HepG2 (cell line): Measurements from ENCODE around the gene SMARCA4. TPM values are rescaled to one million over a fixed set of nuclear protein-coding genes. Genes with fewer than 3 reads are reported as not detected.

Source experiments
- ATAC-seq: fragments of 200-7000 bp; cut with Tn5 transposase; 3 replicates; pipeline ENCODE4 v1.9.1; 2020; ENCODE audit warnings: mild to moderate bottlenecking, moderate library complexity
- BruUV-seq: library from RNA; stranded (reverse); fragments of 400-500 nt; replicated peaks from 2 replicates; lab custom pipeline; 2021; lab: Mats Ljungman, UMichigan
- CTCF ChIA-PET: fragments of 300-600 bp; formaldehyde crosslinking; extraction: SDS; loops from one replicate; lab custom pipeline; 2021; ENCODE audit warnings: low total read pairs, inconsistent platforms, low intra/inter-chr PET ratio; lab: Yijun Ruan, JAX
- POLR2A ChIA-PET: fragments of 350-600 bp; sonication (Branson Sonifier 250); formaldehyde crosslinking; loops from one replicate; lab custom pipeline; 2020; ENCODE audit warnings: antibody characterized with exemption, inconsistent platforms; lab: Yijun Ruan, JAX
- DNase-seq: peaks from one replicate; pipeline ENCODE4 v3.0.0-alpha.2; 2015; ENCODE audit warnings: low spot score
- FAIRE-seq: peaks from 3 replicates; lab custom pipeline; 2011; peaks lifted over from hg19 to GRCh38; lab: Jason Lieb, UNC
- H2AFZ ChIP-seq: one replicate; pipeline ENCODE4 v1.6.1; 2011; ENCODE audit warnings: low read length, inconsistent platforms
- H3K27ac ChIP-seq: fragments of 300-600 bp; 3 replicates; pipeline ENCODE4 v1.8.0; 2011; ENCODE audit warnings: mixed run types, mild to moderate bottlenecking, mixed read lengths, low read length, inconsistent platforms; ENCODE audit not compliant: insufficient read depth; ENCODE audit errors: extremely low read length
- H3K27me3 ChIP-seq, 2 experiments: fragments of 200-600 bp in 1 of 2; 2 replicates in 1 of 2; 3 replicates in 1 of 2; pipeline versions ENCODE4 v1.6.0 to v1.8.0; 2011; ENCODE audit warnings: low read length in 2 of 2, mild to moderate bottlenecking in 2 of 2, moderate library complexity in 2 of 2, inconsistent platforms in 1 of 2; ENCODE audit not compliant: insufficient read depth in 2 of 2, control insufficient read depth in 1 of 2
- H3K36me3 ChIP-seq, 2 experiments: fragments of 200-600 bp in 1 of 2; replicated peaks in 1 of 2; 2 replicates in 1 of 2; 3 replicates in 1 of 2; pipeline versions ENCODE4 v1.5.1 to v1.8.0; 2011; ENCODE audit warnings: low read length in 2 of 2, inconsistent platforms in 1 of 2; ENCODE audit not compliant: insufficient read depth in 2 of 2, control insufficient read depth in 1 of 2
- H3K4me1 ChIP-seq: 2 replicates; pipeline ENCODE4 v1.5.1; 2012; ENCODE audit warnings: low read length, inconsistent platforms; ENCODE audit not compliant: insufficient read depth
- H3K4me2 ChIP-seq: 2 replicates; pipeline ENCODE4 v1.6.0; 2011; ENCODE audit warnings: low read depth, low read length, inconsistent platforms
- H3K4me3 ChIP-seq, 3 experiments: fragments of 200-600 bp in 1 of 3; sonication (generic), shearing (Covaris generic) in 1 of 3; replicated peaks in 1 of 3; 2 replicates each; pipeline ENCODE4 v1.5.1; 2011 to 2016; ENCODE audit warnings: low read length in 3 of 3, inconsistent platforms in 2 of 3, low read depth in 2 of 3, mild to moderate bottlenecking in 2 of 3, control low read depth in 1 of 3, mixed read lengths in 1 of 3; ENCODE audit not compliant: insufficient read depth in 1 of 3
- H3K79me2 ChIP-seq: one replicate; pipeline ENCODE4 v1.6.1; 2011; ENCODE audit warnings: low read length, inconsistent platforms; ENCODE audit not compliant: insufficient read depth
- H3K9ac ChIP-seq: 2 replicates; pipeline ENCODE4 v1.6.0; 2011; ENCODE audit warnings: mild to moderate bottlenecking, low read depth, low read length, inconsistent platforms; ENCODE audit not compliant: insufficient read depth
- H3K9me3 ChIP-seq: 2 replicates; pipeline ENCODE4 v1.5.1; 2012; ENCODE audit warnings: mild to moderate bottlenecking, low read length
- H4K20me1 ChIP-seq: 2 replicates; pipeline ENCODE4 v1.6.0; 2011; ENCODE audit warnings: inconsistent platforms, mild to moderate bottlenecking, low read length, moderate library complexity; ENCODE audit not compliant: insufficient read depth
- AKAP8 ChIP-seq: sonication (generic); formaldehyde crosslinking; IDR thresholded peaks from 2 replicates; pipeline ENCODE4 v1.5.1; 2020; ENCODE audit warnings: mild to moderate bottlenecking, missing genetic modification reagents
- AKNA ChIP-seq: sonication (generic); formaldehyde crosslinking; IDR thresholded peaks from 2 replicates; pipeline ENCODE4 v1.4.0; 2020; ENCODE audit warnings: missing genetic modification reagents, borderline replicate concordance
- HES4 ChIP-seq: sonication (generic); formaldehyde crosslinking; IDR thresholded peaks from 2 replicates; pipeline ENCODE4 v1.9.0; 2021; ENCODE audit warnings: mild to moderate bottlenecking, missing genetic modification reagents, borderline replicate concordance
- ZNF253 ChIP-seq: sonication (generic); formaldehyde crosslinking; IDR thresholded peaks from 2 replicates; pipeline ENCODE4 v1.8.0; 2022; ENCODE audit warnings: mild to moderate bottlenecking, missing genetic modification reagents, borderline replicate concordance
- ZNF331 ChIP-seq: sonication (generic); formaldehyde crosslinking; IDR thresholded peaks from 2 replicates; pipeline ENCODE4 v1.4.0; 2020; ENCODE audit warnings: missing genetic modification reagents
- WGBS: methylation state at CpG from one replicate; pipeline ENCODE4 v1.1.6; 2017; ENCODE audit warnings: low lambda C conversion rate; 5-methylcytosine and 5-hydroxymethylcytosine counted together
- in situ Hi-C: cut with HindIII; loops from 2 replicates; pipeline ENCODE4 v1.10.0; 2017; ENCODE audit warnings: low pct_unique_long_range_greater_than_20kb; ENCODE audit not compliant: extremely low pct_ligation_motif_present
- intact Hi-C: fragments of 100-400 bp; cut with micrococcal nuclease; formaldehyde crosslinking; loops from one replicate; pipeline ENCODE4 v1.10.0; 2022; ENCODE audit not compliant: unreplicated experiment
- polyA plus RNA-seq, 8 experiments: library from polyadenylated mRNA; depleted of rRNA in 3 of 8; stranded (reverse) in 7 of 8; unstranded in 1 of 8; fragments of >200 nt; fragmentation: Illumina TruSeq in 4 of 8; extraction: Trizol in 4 of 8; gene quantifications; 2 replicates each; pipeline versions ENCODE4 v1.2.1 to v1.2.3, GENCODE V29; 2011 to 2016; ENCODE audit warnings: low read depth in 4 of 8, missing spikeins in 1 of 8, mixed read lengths in 1 of 8; ENCODE audit not compliant: insufficient read depth in 1 of 8
- total RNA-seq, 5 experiments: library from RNA; depleted of rRNA; stranded (reverse); fragments of >200 nt; fragmentation: Illumina TruSeq; extraction: Trizol; gene quantifications; 2 replicates each; pipeline ENCODE4 v1.2.3, GENCODE V29; 2016; ENCODE audit warnings: low read depth in 1 of 5
- TF ChIP-seq, protein P1 (sequence below): sonication (generic); IDR thresholded peaks from 2 replicates; pipeline ENCODE4 v1.6.1; 2016; ENCODE audit warnings: low read depth, borderline replicate concordance

SMARCA4 gene
- total and polyA plus RNA-seq, 2 of the 13 experiments (the other 11 are each of a cell fraction or from before 2014, with no cell fraction given): 25.4 to 45.9 TPM

GRCh38 chr19:11066326-11066725 lies 105.5 kb downstream of the SMARCA4 start (continued):
- TF ChIP-seq AKAP8 (CRISPR knock-in tag) (0 out of 2 replicates have a peak, but pooled peaks have one; percentile 25), HES4 (CRISPR knock-in tag) (0 out of 2 replicates have a peak, but pooled peaks have one; percentile 41), ZNF253 (CRISPR knock-in tag) (no peak)
- TF ChIP-seq, protein P1, sequence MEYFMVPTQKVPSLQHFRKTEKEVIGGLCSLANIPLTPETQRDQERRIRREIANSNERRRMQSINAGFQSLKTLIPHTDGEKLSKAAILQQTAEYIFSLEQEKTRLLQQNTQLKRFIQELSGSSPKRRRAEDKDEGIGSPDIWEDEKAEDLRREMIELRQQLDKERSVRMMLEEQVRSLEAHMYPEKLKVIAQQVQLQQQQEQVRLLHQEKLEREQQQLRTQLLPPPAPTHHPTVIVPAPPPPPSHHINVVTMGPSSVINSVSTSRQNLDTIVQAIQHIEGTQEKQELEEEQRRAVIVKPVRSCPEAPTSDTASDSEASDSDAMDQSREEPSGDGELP: peak; percentile 90

- H4K20me1 ChIP-seq: no peaks in the 10 kb centered on the region
- H3K27me3 ChIP-seq: no peaks in the 10 kb centered on the region
- no peak overlapping the region for H3K27ac ChIP-seq
- peaks cover 41% of the 10 kb centered on the region for H3K4me1 ChIP-seq
- no peaks in the 10 kb centered on the region for H3K79me2 ChIP-seq
- intact Hi-C loops (no loop called here), in situ Hi-C loops (no loop called here)
- no TSS peak for BruUV-seq
- H3K9ac ChIP-seq: no peak overlapping the region
- TF ChIP-seq ZNF331 (CRISPR knock-in tag) (peak; percentile 66), AKNA (CRISPR knock-in tag) (no peak)
- H3K36me3 ChIP-seq: no peaks in the 10 kb centered on the region
- no peak overlapping the region for H3K4me3 ChIP-seq
- POLR2A ChIA-PET: interaction anchor here (1.3 kb wide), 1 partner anchor 22 kb away, joined by 3 read pairs; the partner anchor contains the start of gene LDLR
- no peak overlapping the region for H2AFZ ChIP-seq
- FAIRE-seq (no peak), DNase-seq (no peak), ATAC-seq (no peak)
- no peaks in the 10 kb centered on the region for H3K9me3 ChIP-seq
- CTCF ChIA-PET: no interaction called here
- H3K4me2 ChIP-seq: no peak overlapping the region
- 88% methylated on average over 7 of the region's 8 CpGs for WGBS
Observed at GRCh38 chr19:11067356-11068113, 106.7 kb downstream of the SMARCA4 start.
